H9 (cell line): ENCODE measurements around the gene EHD2. TPM values are rescaled to one million over a fixed set of nuclear protein-coding genes. Genes with fewer than 3 reads are reported as not detected.
A peak's percentile ranks its signal among the peaks of the same experiment; 100 is the strongest.
"Not testable (repeated sequence)": the region's sequence is repeated elsewhere in the genome, so short reads cannot be mapped to it uniquely, and the experiment has no call there.

Experiments
- DNase-seq: peaks from one replicate; pipeline ENCODE4 v3.0.0-alpha.2; 2017
- H2AFZ ChIP-seq: one replicate; pipeline ENCODE4 v1.6.1; 2013; ENCODE audit warnings: mild to moderate bottlenecking, low read length, control low read depth, moderate library complexity
- H2AK5ac ChIP-seq: 2 replicates; pipeline ENCODE4 v1.6.1; 2013; ENCODE audit warnings: low read length, control low read depth, mixed read lengths; ENCODE audit not compliant: insufficient read length
- H2BK120ac ChIP-seq: one replicate; pipeline ENCODE4 v1.6.1; 2013; ENCODE audit warnings: low read depth, mild to moderate bottlenecking, low read length, control low read depth, inconsistent platforms; ENCODE audit not compliant: poor library complexity, severe bottlenecking
- H2BK12ac ChIP-seq: 2 replicates; pipeline ENCODE4 v1.6.1; 2013; ENCODE audit warnings: low read length, control low read depth, mixed read lengths, low read depth; ENCODE audit not compliant: insufficient read length
- H2BK15ac ChIP-seq: 2 replicates; pipeline ENCODE4 v1.6.1; 2013; ENCODE audit warnings: low read depth, low read length, control low read depth
- H2BK20ac ChIP-seq: one replicate; pipeline ENCODE4 v1.6.1; 2013; ENCODE audit warnings: low read depth, mild to moderate bottlenecking, low read length, control low read depth, inconsistent platforms; ENCODE audit not compliant: poor library complexity, severe bottlenecking
- H2BK5ac ChIP-seq: 2 replicates; pipeline ENCODE4 v1.6.1; 2013; ENCODE audit warnings: low read length, control low read depth, mixed read lengths; ENCODE audit not compliant: insufficient read length
- H3K14ac ChIP-seq: 2 replicates; pipeline ENCODE4 v1.6.1; 2013; ENCODE audit warnings: low read length, control low read depth; ENCODE audit not compliant: insufficient read depth
- H3K18ac ChIP-seq: 2 replicates; pipeline ENCODE4 v1.6.1; 2013; ENCODE audit warnings: low read depth, mild to moderate bottlenecking, mixed read lengths, low read length, control low read depth; ENCODE audit not compliant: insufficient read length
- H3K23ac ChIP-seq: 2 replicates; pipeline ENCODE4 v1.6.1; 2013; ENCODE audit warnings: low read length, control low read depth, mixed read lengths, low read depth; ENCODE audit not compliant: insufficient read length
- H3K23me2 ChIP-seq: 2 replicates; pipeline ENCODE4 v1.6.1; 2013; ENCODE audit warnings: low read depth, mild to moderate bottlenecking, mixed read lengths, low read length, control low read depth; ENCODE audit not compliant: insufficient read length, poor library complexity, severe bottlenecking
- H3K27ac ChIP-seq: 2 replicates; pipeline ENCODE4 v1.5.1; 2013; ENCODE audit warnings: low read length, control low read depth, mixed read lengths, low read depth; ENCODE audit not compliant: insufficient read length
- H3K27me3 ChIP-seq: 2 replicates; pipeline ENCODE4 v1.6.1; 2013; ENCODE audit warnings: low read length, control low read depth, inconsistent platforms; ENCODE audit not compliant: insufficient read depth
- H3K4ac ChIP-seq: 2 replicates; pipeline ENCODE4 v1.6.1; 2013; ENCODE audit warnings: low read depth, mild to moderate bottlenecking, control low read depth, inconsistent platforms, low read length, moderate library complexity
- H3K4me1 ChIP-seq: 2 replicates; pipeline ENCODE4 v1.6.1; 2013; ENCODE audit warnings: low read length, control low read depth, inconsistent platforms; ENCODE audit not compliant: insufficient read depth
- H3K4me2 ChIP-seq: 2 replicates; pipeline ENCODE4 v1.6.1; 2013; ENCODE audit warnings: low read length, control low read depth, mixed read lengths; ENCODE audit not compliant: insufficient read length, insufficient read depth
- H3K56ac ChIP-seq: 2 replicates; pipeline ENCODE4 v1.6.1; 2013; ENCODE audit warnings: low read depth, mild to moderate bottlenecking, mixed read lengths, low read length, control low read depth; ENCODE audit not compliant: insufficient read length
- H3K79me1 ChIP-seq: 2 replicates; pipeline ENCODE4 v1.6.1; 2013; ENCODE audit warnings: low read depth, mild to moderate bottlenecking, moderate library complexity, low read length, control low read depth, inconsistent platforms; ENCODE audit not compliant: insufficient read depth, poor library complexity, severe bottlenecking
- H3K79me2 ChIP-seq: 2 replicates; pipeline ENCODE4 v1.6.1; 2013; ENCODE audit warnings: low read length, control low read depth, inconsistent platforms; ENCODE audit not compliant: insufficient read depth
- H3K9ac ChIP-seq: 2 replicates; pipeline ENCODE4 v1.6.1; 2013; ENCODE audit warnings: low read length, control low read depth, mixed read lengths; ENCODE audit not compliant: insufficient read length; ENCODE audit errors: extremely low read depth
- H3K9me3 ChIP-seq: one replicate; pipeline ENCODE4 v1.6.1; 2013; ENCODE audit warnings: low read depth, low read length, inconsistent platforms; ENCODE audit not compliant: control insufficient read depth
- H3T11ph ChIP-seq: one replicate; pipeline ENCODE4 v1.6.1; 2013; ENCODE audit warnings: mild to moderate bottlenecking, low read length, control low read depth, inconsistent platforms
- H4K20me1 ChIP-seq: one replicate; pipeline ENCODE4 v1.6.1; 2013; ENCODE audit not compliant: control insufficient read depth, insufficient read length, insufficient read depth
- H4K5ac ChIP-seq: 2 replicates; pipeline ENCODE4 v1.6.1; 2013; ENCODE audit warnings: low read depth, mild to moderate bottlenecking, mixed read lengths, low read length, control low read depth; ENCODE audit not compliant: insufficient read length
- H4K8ac ChIP-seq: replicated peaks from 2 replicates; pipeline ENCODE4 v1.6.1; 2013; ENCODE audit warnings: low read length, control low read depth, mixed read lengths, low read depth; ENCODE audit not compliant: insufficient read length
- H4K91ac ChIP-seq: 2 replicates; pipeline ENCODE4 v1.6.1; 2013; ENCODE audit warnings: low read depth, mild to moderate bottlenecking, moderate library complexity, mixed read lengths, low read length, control low read depth; ENCODE audit not compliant: insufficient read length
- H3K27ac Mint-ChIP-seq, 3 experiments: 2 replicates in 2 of 3; 3 replicates in 1 of 3; pipeline ENCODE4 v1.8.0; 2020 to 2021; ENCODE audit warnings: mixed read lengths in 3 of 3, mild to moderate bottlenecking in 1 of 3, moderate library complexity in 1 of 3
- H3K27me3 Mint-ChIP-seq: 2 replicates; pipeline ENCODE4 v1.8.0; 2021; ENCODE audit warnings: low read depth, mild to moderate bottlenecking, moderate library complexity, mixed read lengths
- H3K36me3 Mint-ChIP-seq, 3 experiments: 2 replicates in 2 of 3; 3 replicates in 1 of 3; pipeline ENCODE4 v1.8.0; 2020 to 2021; ENCODE audit warnings: low read depth in 3 of 3, mixed read lengths in 3 of 3; ENCODE audit not compliant: insufficient read depth in 1 of 3
- H3K4me1 Mint-ChIP-seq, 2 experiments: 2 replicates each; pipeline ENCODE4 v1.8.0; 2020; ENCODE audit warnings: mixed read lengths in 2 of 2
- H3K4me3 Mint-ChIP-seq, 2 experiments: 2 replicates in 1 of 2; 3 replicates in 1 of 2; pipeline ENCODE4 v1.8.0; 2020 to 2021; ENCODE audit warnings: mild to moderate bottlenecking in 2 of 2, mixed read lengths in 2 of 2, moderate library complexity in 1 of 2
- H3K9me3 Mint-ChIP-seq, 2 experiments: 2 replicates in 1 of 2; 3 replicates in 1 of 2; pipeline ENCODE4 v1.8.0; 2020; ENCODE audit warnings: mild to moderate bottlenecking in 2 of 2, mixed read lengths in 2 of 2, moderate library complexity in 1 of 2
- WGBS: extraction: QIAGEN DNeasy Blood & Tissue Kit; methylation state at CpG from one replicate; pipeline ENCODE4 v1.1.7; 2013; ENCODE audit warnings: missing lambda C conversion rate, low lambda C conversion rate, mixed read lengths; ENCODE audit not compliant: insufficient read length; ENCODE audit errors: extremely low coverage; 5-methylcytosine and 5-hydroxymethylcytosine counted together
- total RNA-seq: library from RNA; stranded (reverse); gene quantifications from 2 replicates; pipeline ENCODE4 v1.2.1, GENCODE V29; 2021
- TF ChIP-seq, protein P1 (sequence below): fragments of 200-600 bp; sonication (generic); conservative IDR thresholded peaks from 3 replicates; pipeline ENCODE4 v1.8.0; 2021; ENCODE audit warnings: antibody characterized with exemption, mild to moderate bottlenecking

The EHD2 gene
- total RNA-seq, 1 experiment from 2014 or later: 19.7 TPM

DNA sequence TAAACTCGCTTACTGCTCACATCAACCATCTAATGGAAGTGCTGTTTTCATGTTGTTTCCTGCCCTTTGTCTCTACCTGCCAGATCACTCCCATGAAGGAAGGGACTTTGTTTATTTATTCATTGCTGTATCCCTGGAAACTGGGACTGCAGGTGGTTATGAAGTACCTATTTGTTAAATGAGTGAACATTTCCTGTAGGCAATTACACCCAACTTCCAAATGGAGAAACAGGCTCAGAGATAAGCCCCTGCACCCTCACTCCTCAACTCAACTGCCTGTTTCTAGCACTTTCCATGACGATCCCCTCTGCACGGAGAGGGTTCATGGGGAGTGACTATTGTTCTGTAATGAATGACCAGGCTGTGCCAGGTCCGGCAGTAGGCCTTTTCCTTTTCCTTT lies 63.3 kb downstream of the EHD2 start:
- DNase-seq: no peak
- Histone ChIP-seq H4K20me1 (peaks cover 5% of the 10 kb centered on the region), H2BK20ac (no peak overlapping the region), H2BK5ac (no peak overlapping the region), H3K4me1 (peaks cover 6% of the 10 kb centered on the region; the same call in 1 of the 2 replicates), H3K9ac (peak overlapping the region; percentile 50), H3K23me2 (peaks cover 8% of the 10 kb centered on the region), H3K79me1 (peaks cover 8% of the 10 kb centered on the region), H3K23ac (no peak overlapping the region), H3K79me2 (peaks cover 8% of the 10 kb centered on the region; the same call in 1 of the 2 replicates), H3K4me2 (no peak overlapping the region), H2BK12ac (no peak overlapping the region), H3T11ph (no peak overlapping the region), H3K4ac (no peak overlapping the region; the same call in 1 of the 2 replicates), H3K27me3 (no peaks in the 10 kb centered on the region), H3K14ac (no peak overlapping the region; the same call in 1 of the 2 replicates), H4K91ac (no peak overlapping the region), H2BK15ac (no peak overlapping the region), H3K27ac (peak overlapping the region; percentile 62), H2BK120ac (peak overlapping the region; percentile 3), H4K5ac (peak overlapping the region; percentile 36), H2AFZ (no peak overlapping the region), H3K56ac (no peak overlapping the region), H3K18ac (peak overlapping the region; percentile 43), H3K9me3 (no peaks in the 10 kb centered on the region), H2AK5ac (no peak overlapping the region), H4K8ac (no peak overlapping the region)
- peaks cover 13 to 17% (median 15%) of the 10 kb centered on the region in 3 experiments; a peak in 6 of 7 replicates for H3K36me3 Mint-ChIP-seq
- peak overlapping the region; percentile 2 to 63 (median 59); a peak in 5 of 7 replicates for H3K27ac Mint-ChIP-seq
- no CpG with 5 or more reads among the region's 4 CpGs for WGBS
- H3K4me3 Mint-ChIP-seq: peak overlapping the region; percentile 26 to 97; a peak in 4 of 5 replicates
- peaks cover 12 to 32% of the 10 kb centered on the region in 2 experiments for H3K4me1 Mint-ChIP-seq
- no peaks in the 10 kb centered on the region; a peak in 1 of 5 replicates for H3K9me3 Mint-ChIP-seq
- no peaks in the 10 kb centered on the region for H3K27me3 Mint-ChIP-seq
- TF ChIP-seq, protein P1, sequence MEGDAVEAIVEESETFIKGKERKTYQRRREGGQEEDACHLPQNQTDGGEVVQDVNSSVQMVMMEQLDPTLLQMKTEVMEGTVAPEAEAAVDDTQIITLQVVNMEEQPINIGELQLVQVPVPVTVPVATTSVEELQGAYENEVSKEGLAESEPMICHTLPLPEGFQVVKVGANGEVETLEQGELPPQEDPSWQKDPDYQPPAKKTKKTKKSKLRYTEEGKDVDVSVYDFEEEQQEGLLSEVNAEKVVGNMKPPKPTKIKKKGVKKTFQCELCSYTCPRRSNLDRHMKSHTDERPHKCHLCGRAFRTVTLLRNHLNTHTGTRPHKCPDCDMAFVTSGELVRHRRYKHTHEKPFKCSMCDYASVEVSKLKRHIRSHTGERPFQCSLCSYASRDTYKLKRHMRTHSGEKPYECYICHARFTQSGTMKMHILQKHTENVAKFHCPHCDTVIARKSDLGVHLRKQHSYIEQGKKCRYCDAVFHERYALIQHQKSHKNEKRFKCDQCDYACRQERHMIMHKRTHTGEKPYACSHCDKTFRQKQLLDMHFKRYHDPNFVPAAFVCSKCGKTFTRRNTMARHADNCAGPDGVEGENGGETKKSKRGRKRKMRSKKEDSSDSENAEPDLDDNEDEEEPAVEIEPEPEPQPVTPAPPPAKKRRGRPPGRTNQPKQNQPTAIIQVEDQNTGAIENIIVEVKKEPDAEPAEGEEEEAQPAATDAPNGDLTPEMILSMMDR: no peak

DNA sequence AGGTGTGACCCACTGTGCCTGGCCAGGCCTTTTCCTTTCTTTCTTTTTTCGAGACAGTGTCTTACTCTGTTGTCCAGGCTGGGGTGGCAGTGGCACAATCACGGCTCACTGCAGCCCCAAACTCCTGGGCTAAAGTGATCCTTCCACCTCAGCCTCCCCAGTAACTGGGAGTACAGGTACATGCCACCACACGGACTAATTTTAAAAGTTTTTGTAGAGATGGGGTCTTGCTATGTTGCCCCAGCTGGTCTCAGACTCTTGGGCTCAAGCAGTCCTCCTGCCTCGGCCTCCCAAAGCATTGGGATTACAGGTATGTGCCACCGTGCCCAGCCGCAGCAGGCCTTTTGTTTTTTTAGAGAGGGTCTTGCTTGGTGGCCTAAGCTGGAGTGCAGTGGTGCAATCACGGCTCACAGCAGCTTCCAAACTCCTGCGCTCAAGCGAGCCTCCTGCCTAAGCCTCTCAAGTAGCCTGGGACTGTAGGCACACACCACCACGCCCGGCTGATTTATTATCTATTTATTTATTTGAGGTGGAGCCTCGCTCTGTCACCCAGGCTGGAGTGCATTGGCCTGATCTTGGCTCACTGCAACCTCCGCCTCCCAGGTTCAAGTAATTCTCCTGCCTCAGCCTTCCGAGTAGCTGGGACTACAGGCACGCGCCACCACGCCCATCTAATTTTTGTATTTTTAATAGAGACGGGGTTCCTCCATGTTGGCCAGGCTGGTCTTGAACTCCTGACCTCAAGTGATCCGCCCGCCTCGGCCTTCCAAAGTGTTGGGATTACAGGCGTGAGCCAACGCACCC lies 64.2 kb downstream of the EHD2 start:
- not testable (repeated sequence) for H3K23me2 ChIP-seq, H3T11ph ChIP-seq, H3K9ac ChIP-seq, H3K27me3 Mint-ChIP-seq, H3K4me1 ChIP-seq, H2AK5ac ChIP-seq, H3K27ac ChIP-seq, H4K8ac ChIP-seq, H2BK12ac ChIP-seq, DNase-seq, H3K9me3 Mint-ChIP-seq, H2BK5ac ChIP-seq, H4K5ac ChIP-seq, H2BK15ac ChIP-seq, H3K56ac ChIP-seq, H4K20me1 ChIP-seq, H3K79me2 ChIP-seq, H3K14ac ChIP-seq, H2BK20ac ChIP-seq, H2AFZ ChIP-seq, H4K91ac ChIP-seq, H3K9me3 ChIP-seq, H3K27me3 ChIP-seq, H3K23ac ChIP-seq, H3K4ac ChIP-seq, H3K79me1 ChIP-seq
- Mint-ChIP-seq H3K4me1 (peaks cover 12 to 32% of the 10 kb centered on the region in 2 experiments), H3K4me3 (peak overlapping the region; percentile 92 to 97), H3K36me3 (peaks cover 22 to 26% (median 24%) of the 10 kb centered on the region in 3 experiments; a peak in 6 of 7 replicates), H3K27ac (peak overlapping the region in 2 of 3 experiments; percentile 98 to 99; a peak in 3 of 7 replicates)
- WGBS: no CpG with 5 or more reads among the region's 23 CpGs
- H2BK120ac ChIP-seq: peak overlapping the region; percentile 10
- peak overlapping the region; percentile 100 for H3K4me2 ChIP-seq
- H3K18ac ChIP-seq: peak overlapping the region; percentile 55
